Caco-2 (cell line): ENCODE data around the gene THRB. TPM values are rescaled to one million over a fixed set of nuclear protein-coding genes. Genes with fewer than 3 reads are reported as not detected.

Experiments used
- BruUV-seq: library from RNA; stranded (reverse); fragments of 400-500 nt; replicated peaks from 2 replicates; lab custom pipeline; 2021; lab: Mats Ljungman, UMichigan
- CTCF ChIA-PET: fragments of 300-600 bp; sonication (Branson Sonifier 250); formaldehyde crosslinking; loops from one replicate; lab custom pipeline; 2022; ENCODE audit warnings: antibody characterized with exemption; lab: Charles Lee
- POLR2A ChIA-PET: fragments of 300-600 bp; sonication (Branson Sonifier 250); formaldehyde crosslinking; loops from one replicate; lab custom pipeline; 2022; ENCODE audit warnings: antibody characterized with exemption; lab: Charles Lee
- DNase-seq, 2 experiments: peaks; one replicate each; pipeline versions ENCODE4 v3.0.0 to v3.0.0-alpha.2; 2020 to 2022
- H3K27me3 ChIP-seq: replicated peaks from 2 replicates; pipeline ENCODE4 v1.6.0; 2011; ENCODE audit warnings: low read length; ENCODE audit not compliant: control insufficient read depth, insufficient read depth
- H3K36me3 ChIP-seq: 2 replicates; pipeline ENCODE4 v1.5.1; 2011; ENCODE audit warnings: low read length; ENCODE audit not compliant: control insufficient read depth, insufficient read depth
- H3K4me1 ChIP-seq: fragments of 250-450 bp; sonication (Bioruptor Pico); 2 replicates; pipeline ENCODE4 v1.5.1; 2020; ENCODE audit warnings: mild to moderate bottlenecking
- H3K4me3 ChIP-seq: 2 replicates; pipeline ENCODE4 v1.5.1; 2011; ENCODE audit warnings: low read depth, mild to moderate bottlenecking, control low read depth, low read length
- H3K9me3 ChIP-seq: fragments of 250-450 bp; sonication (Bioruptor Pico); 2 replicates; pipeline ENCODE4 v1.5.1; 2020; ENCODE audit warnings: mild to moderate bottlenecking, moderate library complexity
- H3K27ac Mint-ChIP-seq: one replicate; pipeline ENCODE4 v1.8.0; 2022; ENCODE audit warnings: mixed read lengths; ENCODE audit not compliant: unreplicated experiment
- H3K27me3 Mint-ChIP-seq: one replicate; pipeline ENCODE4 v1.8.0; 2022; ENCODE audit warnings: mixed read lengths; ENCODE audit not compliant: insufficient read depth, unreplicated experiment
- H3K36me3 Mint-ChIP-seq: one replicate; pipeline ENCODE4 v1.8.0; 2022; ENCODE audit warnings: mild to moderate bottlenecking, mixed read lengths; ENCODE audit not compliant: insufficient read depth, unreplicated experiment
- H3K4me1 Mint-ChIP-seq: one replicate; pipeline ENCODE4 v1.8.0; 2022; ENCODE audit warnings: low read depth, mixed read lengths; ENCODE audit not compliant: unreplicated experiment
- H3K4me3 Mint-ChIP-seq: one replicate; pipeline ENCODE4 v1.8.0; 2022; ENCODE audit warnings: mild to moderate bottlenecking, moderate library complexity, mixed read lengths; ENCODE audit not compliant: unreplicated experiment
- H3K9me3 Mint-ChIP-seq: one replicate; pipeline ENCODE4 v1.8.0; 2022; ENCODE audit warnings: mixed read lengths; ENCODE audit not compliant: unreplicated experiment
- CTCF ChIP-seq, 2 experiments: fragments of 200-600 bp in 1 of 2; IDR thresholded peaks; 1 replicate in 1 of 2; 2 replicates in 1 of 2; pipeline versions ENCODE4 v1.5.1 to v1.8.0; 2011 to 2022; ENCODE audit warnings: antibody characterized with exemption in 1 of 2, control low read depth in 1 of 2, inconsistent platforms in 1 of 2, low read depth in 1 of 2, low read length in 1 of 2, mild to moderate bottlenecking in 1 of 2, moderate library complexity in 1 of 2; ENCODE audit not compliant: insufficient read depth in 1 of 2, severe bottlenecking in 1 of 2, unreplicated experiment in 1 of 2
- intact Hi-C: fragments of 100-400 bp; cut with micrococcal nuclease; formaldehyde crosslinking; loops from one replicate; pipeline ENCODE4 v1.10.0; 2022; ENCODE audit not compliant: unreplicated experiment
- total RNA-seq: library from RNA; stranded (reverse); gene quantifications from 2 replicates; pipeline ENCODE4 v1.2.3, GENCODE V29; 2022

The THRB gene
- total RNA-seq, 1 experiment from 2014 or later: 19.4 TPM

GRCh38 chr3:24407980-24408680 lies 86.5 kb downstream of the THRB start:
- Histone ChIP-seq H3K4me3 (no peak overlapping the region), H3K4me1 (no peaks in the 10 kb centered on the region), H3K36me3 (no peaks in the 10 kb centered on the region), H3K27me3 (no peaks in the 10 kb centered on the region), H3K9me3 (no peaks in the 10 kb centered on the region)
- no peak overlapping the region for H3K27ac Mint-ChIP-seq
- H3K9me3 Mint-ChIP-seq: no peaks in the 10 kb centered on the region
- intact Hi-C loops: no loop called here
- no TSS peak for BruUV-seq
- H3K27me3 Mint-ChIP-seq: no peaks in the 10 kb centered on the region
- CTCF ChIA-PET: no interaction called here
- H3K4me3 Mint-ChIP-seq: no peak overlapping the region
- POLR2A ChIA-PET: no interaction called here
- H3K4me1 Mint-ChIP-seq: no peaks in the 10 kb centered on the region
- TF ChIP-seq CTCF (IDR thresholded peaks at IDR 0.05; ENCODE audit: insufficient read depth in 1 of 2, low read depth in 1 of 2, low read length in 1 of 2, severe bottlenecking in 1 of 2, unreplicated experiment in 1 of 2): no peak
- H3K36me3 Mint-ChIP-seq: no peaks in the 10 kb centered on the region
- DNase-seq: no peak

GRCh38 chr3:24406900-24407299 lies 87.8 kb downstream of the THRB start:
- Mint-ChIP-seq H3K9me3 (no peaks in the 10 kb centered on the region), H3K36me3 (no peaks in the 10 kb centered on the region), H3K27me3 (no peaks in the 10 kb centered on the region), H3K27ac (no peak overlapping the region), H3K4me1 (no peaks in the 10 kb centered on the region), H3K4me3 (no peak overlapping the region)
- ChIA-PET CTCF (no interaction called here), POLR2A (no interaction called here)
- DNase-seq: no peak
- Histone ChIP-seq H3K9me3 (no peaks in the 10 kb centered on the region), H3K4me3 (no peak overlapping the region), H3K36me3 (no peaks in the 10 kb centered on the region), H3K4me1 (no peaks in the 10 kb centered on the region), H3K27me3 (no peaks in the 10 kb centered on the region)
- BruUV-seq: no TSS peak
- TF ChIP-seq CTCF (IDR thresholded peaks at IDR 0.05; ENCODE audit: insufficient read depth in 1 of 2, low read depth in 1 of 2, low read length in 1 of 2, severe bottlenecking in 1 of 2, unreplicated experiment in 1 of 2): no peak
- intact Hi-C loops: no loop called here

DNA sequence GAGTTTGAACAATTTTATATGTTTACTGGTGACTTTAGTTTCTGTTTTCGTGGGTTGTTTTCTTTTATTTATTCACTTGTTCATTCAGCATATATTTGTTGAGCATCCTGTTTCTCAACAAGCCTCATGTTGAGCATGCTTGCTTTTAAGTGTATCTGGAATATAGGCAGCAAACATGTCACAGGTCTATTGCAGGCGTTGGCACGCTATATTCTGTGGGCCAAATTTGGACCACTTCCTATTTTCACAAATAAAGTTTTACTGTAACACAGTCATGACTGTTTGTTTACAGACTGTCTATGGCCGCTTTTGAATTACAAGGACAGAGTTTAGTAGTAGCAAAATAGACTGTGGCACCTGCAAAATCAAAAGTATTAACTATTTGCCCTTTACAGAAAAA lies 89.6 kb downstream of the THRB start:
- BruUV-seq: no TSS peak

More for the DNA sequence above, 89.6 kb downstream of the THRB start:
- Histone ChIP-seq H3K4me1 (no peaks in the 10 kb centered on the region), H3K4me3 (no peak overlapping the region), H3K36me3 (no peaks in the 10 kb centered on the region), H3K27me3 (no peaks in the 10 kb centered on the region), H3K9me3 (no peaks in the 10 kb centered on the region)
- CTCF ChIA-PET: no interaction called here
- POLR2A ChIA-PET: no interaction called here
- intact Hi-C loops: no loop called here
- DNase-seq: no peak
- no peaks in the 10 kb centered on the region for H3K27me3 Mint-ChIP-seq
- no peak for TF ChIP-seq CTCF (IDR thresholded peaks at IDR 0.05; ENCODE audit: insufficient read depth in 1 of 2, low read depth in 1 of 2, low read length in 1 of 2, severe bottlenecking in 1 of 2, unreplicated experiment in 1 of 2)
- no peaks in the 10 kb centered on the region for H3K4me1 Mint-ChIP-seq
- no peak overlapping the region for H3K27ac Mint-ChIP-seq
- H3K9me3 Mint-ChIP-seq: no peaks in the 10 kb centered on the region
- no peak overlapping the region for H3K4me3 Mint-ChIP-seq
- H3K36me3 Mint-ChIP-seq: no peaks in the 10 kb centered on the region
